Trophoblast cell (in vitro differentiated cells and primary cell): ENCODE data around the gene PDLIM3.
"Not testable (repeated sequence)": the region's sequence is repeated elsewhere in the genome, so short reads cannot be mapped to it uniquely, and the experiment has no call there.

Source experiments
- DNase-seq, 2 donors: peaks; one replicate each; pipeline ENCODE4 v3.0.0-alpha.2; 2016
- H2AFZ ChIP-seq: 2 replicates; pipeline ENCODE4 v1.6.1; 2013; ENCODE audit warnings: low read length, moderate library complexity, mild to moderate bottlenecking; ENCODE audit not compliant: insufficient read depth, poor library complexity
- H2AK5ac ChIP-seq: 2 replicates; pipeline ENCODE4 v1.6.1; 2013; ENCODE audit warnings: mild to moderate bottlenecking, low read length
- H2BK120ac ChIP-seq: 2 replicates; pipeline ENCODE4 v1.6.1; 2013; ENCODE audit warnings: low read length, mild to moderate bottlenecking, moderate library complexity; ENCODE audit not compliant: insufficient read depth, poor library complexity
- H2BK12ac ChIP-seq: 2 replicates; pipeline ENCODE4 v1.6.1; 2013; ENCODE audit warnings: mild to moderate bottlenecking, low read length, moderate library complexity
- H2BK5ac ChIP-seq: 2 replicates; pipeline ENCODE4 v1.6.1; 2013; ENCODE audit warnings: low read length, low read depth, moderate library complexity, mild to moderate bottlenecking; ENCODE audit not compliant: poor library complexity
- H3K14ac ChIP-seq: 2 replicates; pipeline ENCODE4 v1.6.1; 2013; ENCODE audit warnings: mild to moderate bottlenecking, low read length
- H3K18ac ChIP-seq: 2 replicates; pipeline ENCODE4 v1.6.1; 2013; ENCODE audit warnings: mild to moderate bottlenecking, low read length
- H3K23ac ChIP-seq: 2 replicates; pipeline ENCODE4 v1.6.1; 2013; ENCODE audit warnings: low read length
- H3K27ac ChIP-seq: 2 replicates; pipeline ENCODE4 v1.5.1; 2013; ENCODE audit warnings: low read depth, mild to moderate bottlenecking, inconsistent platforms, low read length, moderate library complexity
- H3K27me3 ChIP-seq: 2 replicates; pipeline ENCODE4 v1.6.1; 2013; ENCODE audit warnings: inconsistent platforms, mild to moderate bottlenecking, low read length, moderate library complexity; ENCODE audit not compliant: insufficient read depth
- H3K36me3 ChIP-seq, 2 experiments: 1 replicate in 1 of 2; 2 replicates in 1 of 2; pipeline ENCODE4 v1.6.1; 2013; ENCODE audit warnings: low read length in 2 of 2, mild to moderate bottlenecking in 2 of 2, moderate library complexity in 1 of 2; ENCODE audit not compliant: insufficient read depth in 2 of 2, control insufficient read depth in 1 of 2
- H3K4ac ChIP-seq: 2 replicates; pipeline ENCODE4 v1.6.1; 2013; ENCODE audit warnings: low read depth, mild to moderate bottlenecking, low read length, moderate library complexity
- H3K4me1 ChIP-seq, 2 experiments: 1 replicate in 1 of 2; 2 replicates in 1 of 2; pipeline ENCODE4 v1.6.1; 2013; ENCODE audit warnings: low read length in 2 of 2, mild to moderate bottlenecking in 2 of 2, moderate library complexity in 1 of 2; ENCODE audit not compliant: insufficient read depth in 2 of 2, control insufficient read depth in 1 of 2
- H3K4me2 ChIP-seq: 2 replicates; pipeline ENCODE4 v1.6.1; 2013; ENCODE audit warnings: inconsistent platforms, mild to moderate bottlenecking, low read length, moderate library complexity
- H3K4me3 ChIP-seq: 2 replicates; pipeline ENCODE4 v1.5.1; 2013; ENCODE audit warnings: mild to moderate bottlenecking, low read depth, low read length, inconsistent platforms
- H3K79me1 ChIP-seq: one replicate; pipeline ENCODE4 v1.6.1; 2013; ENCODE audit warnings: low read length
- H3K79me2 ChIP-seq: 2 replicates; pipeline ENCODE4 v1.6.1; 2013; ENCODE audit warnings: low read length, mild to moderate bottlenecking; ENCODE audit not compliant: control insufficient read depth, insufficient read depth, poor library complexity
- H3K9ac ChIP-seq: 2 replicates; pipeline ENCODE4 v1.6.1; 2013; ENCODE audit warnings: mild to moderate bottlenecking, low read length
- H3K9me3 ChIP-seq: 2 replicates; pipeline ENCODE4 v1.6.1; 2013; ENCODE audit warnings: low read depth, mild to moderate bottlenecking, control low read depth, inconsistent platforms, low read length; ENCODE audit not compliant: insufficient read depth
- H4K12ac ChIP-seq: 2 replicates; pipeline ENCODE4 v1.6.1; 2013; ENCODE audit warnings: low read depth, mild to moderate bottlenecking, low read length, moderate library complexity
- H4K8ac ChIP-seq: 2 replicates; pipeline ENCODE4 v1.6.1; 2013; ENCODE audit warnings: low read depth, mild to moderate bottlenecking, low read length, moderate library complexity
- H4K91ac ChIP-seq: one replicate; pipeline ENCODE4 v1.6.1; 2013; ENCODE audit warnings: low read depth, mild to moderate bottlenecking, low read length, moderate library complexity
- WGBS: extraction: QIAGEN DNeasy Blood & Tissue Kit; methylation state at CpG from one replicate; pipeline ENCODE4 v1.1.7; 2013; ENCODE audit warnings: missing lambda C conversion rate; ENCODE audit not compliant: insufficient read length, insufficient coverage; ENCODE audit errors: extremely low coverage; 5-methylcytosine and 5-hydroxymethylcytosine counted together

The PDLIM3 gene

GRCh38 chr4:185532795-185533324, 2.4 kb downstream of the PDLIM3 start:
- Histone ChIP-seq H3K23ac (no peak overlapping the region), H3K27ac (no peak overlapping the region), H3K79me2 (no peaks in the 10 kb centered on the region), H3K79me1 (no peaks in the 10 kb centered on the region), H4K12ac (no peak overlapping the region), H2BK5ac (no peak overlapping the region), H2BK12ac (no peak overlapping the region), H3K4me2 (no peak overlapping the region), H3K9ac (no peak overlapping the region), H2BK120ac (no peak overlapping the region), H3K4me3 (no peak overlapping the region), H3K4ac (no peak overlapping the region), H3K27me3 (peaks cover 9% of the 10 kb centered on the region), H3K9me3 (no peaks in the 10 kb centered on the region), H4K91ac (no peak overlapping the region), H2AFZ (no peak overlapping the region), H4K8ac (no peak overlapping the region), H2AK5ac (no peak overlapping the region), H3K14ac (no peak overlapping the region), H3K36me3 (no peaks in the 10 kb centered on the region), H3K4me1 (no peaks in the 10 kb centered on the region), H3K18ac (no peak overlapping the region)
- WGBS = no CpG with 5 or more reads among the region's 6 CpGs
- no peak for DNase-seq

DNA sequence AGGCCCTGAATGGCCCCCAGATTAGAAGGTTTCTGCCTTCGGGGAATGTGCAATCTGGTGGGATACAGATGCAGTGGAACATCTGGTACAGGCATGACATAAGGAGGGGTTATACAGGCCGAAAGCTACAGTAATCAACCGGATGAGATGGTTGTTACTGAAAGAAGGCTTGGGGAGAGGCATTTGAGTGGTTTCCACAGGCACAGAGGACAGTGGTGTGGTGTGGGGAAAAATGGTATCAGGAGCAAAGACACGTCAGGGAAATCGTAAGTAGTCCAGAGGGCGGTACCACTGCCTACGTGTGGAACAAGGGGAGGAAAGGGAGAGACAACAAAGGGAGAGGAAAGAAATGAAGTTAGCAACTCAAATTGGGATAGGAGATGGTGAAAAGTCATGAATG, 3.0 kb downstream of the PDLIM3 start:
- no peak overlapping the region for H2BK120ac ChIP-seq
- H2AK5ac ChIP-seq = no peak overlapping the region
- no peaks in the 10 kb centered on the region for H3K79me2 ChIP-seq
- peaks cover 9% of the 10 kb centered on the region for H3K27me3 ChIP-seq
- H2BK12ac ChIP-seq = no peak overlapping the region
- H3K79me1 ChIP-seq = no peaks in the 10 kb centered on the region
- H3K14ac ChIP-seq = no peak overlapping the region
- no peak overlapping the region for H3K9ac ChIP-seq
- no peak overlapping the region for H3K4me2 ChIP-seq
- no peak overlapping the region for H4K91ac ChIP-seq
- no peak overlapping the region for H4K8ac ChIP-seq
- no peak overlapping the region for H3K4me3 ChIP-seq
- no peaks in the 10 kb centered on the region for H3K36me3 ChIP-seq
- H2BK5ac ChIP-seq = no peak overlapping the region
- no peak for DNase-seq
- H3K27ac ChIP-seq = no peak overlapping the region
- no peak overlapping the region for H3K23ac ChIP-seq
- no peak overlapping the region for H2AFZ ChIP-seq
- H3K18ac ChIP-seq = no peak overlapping the region
- WGBS = no CpG with 5 or more reads among the region's 7 CpGs
- H3K4me1 ChIP-seq = no peaks in the 10 kb centered on the region
- H3K9me3 ChIP-seq = no peaks in the 10 kb centered on the region
- no peak overlapping the region for H4K12ac ChIP-seq
- H3K4ac ChIP-seq = no peak overlapping the region

- H2BK5ac ChIP-seq, H3K27ac ChIP-seq, H2AFZ ChIP-seq, H2AK5ac ChIP-seq, H3K23ac ChIP-seq, H3K4me1 ChIP-seq, H3K79me2 ChIP-seq, H3K9me3 ChIP-seq, H3K18ac ChIP-seq, H3K79me1 ChIP-seq, H2BK120ac ChIP-seq, H4K12ac ChIP-seq, H3K4me3 ChIP-seq, H3K4ac ChIP-seq, H3K27me3 ChIP-seq, H3K36me3 ChIP-seq, H3K14ac ChIP-seq, H2BK12ac ChIP-seq, H4K8ac ChIP-seq, H3K9ac ChIP-seq, H4K91ac ChIP-seq, DNase-seq, H3K4me2 ChIP-seq: not testable (repeated sequence)
- no CpG with 5 or more reads among the region's 11 CpGs for WGBS
Measured at GRCh38 chr4:185531654-185532053, 3.7 kb downstream of the PDLIM3 start.

- WGBS = no CpG with 5 or more reads among the region's 8 CpGs
- Histone ChIP-seq H3K9ac (no peak overlapping the region), H2BK5ac (no peak overlapping the region), H3K18ac (no peak overlapping the region), H2AK5ac (no peak overlapping the region), H3K27me3 (no peaks in the 10 kb centered on the region), H3K27ac (no peak overlapping the region), H3K9me3 (no peaks in the 10 kb centered on the region), H4K12ac (no peak overlapping the region), H3K4me2 (no peak overlapping the region), H3K79me2 (no peaks in the 10 kb centered on the region), H2BK12ac (no peak overlapping the region), H4K8ac (no peak overlapping the region), H3K79me1 (no peaks in the 10 kb centered on the region), H3K4me3 (no peak overlapping the region), H3K36me3 (no peaks in the 10 kb centered on the region), H2AFZ (no peak overlapping the region), H3K4me1 (no peaks in the 10 kb centered on the region), H3K23ac (no peak overlapping the region), H3K14ac (no peak overlapping the region), H2BK120ac (no peak overlapping the region), H3K4ac (no peak overlapping the region), H4K91ac (no peak overlapping the region)
- DNase-seq = no peak
Measured at GRCh38 chr4:185529413-185529812, 5.9 kb downstream of the PDLIM3 start.
